IPS-18c (cell line): ENCODE measurements around the gene RTN4.

ENCODE experiments used
- H3K4me3 ChIP-seq: 2 replicates; pipeline ENCODE4 v1.7.0; 2013; ENCODE audit warnings: low read depth, mild to moderate bottlenecking, low read length, moderate library complexity; ENCODE audit not compliant: insufficient read depth
- H3K9me3 ChIP-seq: one replicate; pipeline ENCODE4 v1.6.1; 2013; ENCODE audit warnings: mild to moderate bottlenecking, low read length, moderate library complexity; ENCODE audit not compliant: control insufficient read depth, insufficient read depth

Gene RTN4

GRCh38 chr2:54954705-54955357, 95.4 kb downstream of the RTN4 start:
- no peaks in the 10 kb centered on the region for H3K9me3 ChIP-seq
- H3K4me3 ChIP-seq, result no peak overlapping the region

DNA sequence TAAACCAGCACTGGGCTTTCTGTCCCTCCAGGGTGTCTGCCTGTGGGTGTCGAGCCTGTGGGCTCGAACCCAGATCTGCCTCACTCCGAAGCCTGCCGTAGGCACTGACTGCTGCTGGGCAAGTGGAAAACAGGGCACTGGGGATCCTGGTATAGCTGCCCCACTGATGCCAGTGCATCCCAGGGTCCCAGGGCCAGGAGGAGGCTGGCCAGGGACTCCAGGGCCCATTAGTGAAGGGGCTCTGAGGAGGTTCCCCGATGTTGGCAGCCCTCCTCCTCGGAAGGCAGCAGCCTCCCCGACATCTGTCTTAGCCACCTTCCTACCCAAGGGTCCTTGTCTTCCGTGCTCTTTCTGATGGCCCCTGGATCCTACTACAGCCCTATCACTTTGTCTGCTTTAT, 96.1 kb downstream of the RTN4 start:
- Histone ChIP-seq H3K4me3 (no peak overlapping the region), H3K9me3 (no peaks in the 10 kb centered on the region)

DNA sequence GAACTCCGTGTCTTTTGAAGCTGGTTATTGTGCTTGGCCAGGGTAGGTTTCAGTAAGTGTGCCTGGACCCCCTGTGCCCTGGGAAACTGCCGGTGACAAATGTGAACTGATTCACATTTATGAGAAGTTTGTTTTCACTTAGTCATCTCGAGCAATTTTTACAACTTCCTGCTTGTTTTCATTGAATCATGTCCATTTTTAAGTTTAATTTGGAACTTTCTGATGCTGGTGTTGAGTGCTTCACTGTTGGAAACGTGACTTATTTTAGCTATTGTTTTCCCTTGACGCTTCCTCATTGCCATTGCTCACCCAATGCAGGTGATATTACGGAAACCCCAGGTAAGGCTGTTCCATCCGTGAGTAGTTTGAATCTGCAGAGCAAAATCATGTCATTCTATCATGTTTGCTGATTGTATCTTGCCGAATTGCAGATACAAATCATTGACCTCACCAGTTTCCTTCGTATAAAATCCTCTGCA, 97.2 kb downstream of the RTN4 start:
- Histone ChIP-seq H3K9me3 (no peaks in the 10 kb centered on the region), H3K4me3 (no peak overlapping the region)

- Histone ChIP-seq H3K4me3 (no peak overlapping the region), H3K9me3 (no peaks in the 10 kb centered on the region)
These were observed 97.8 kb downstream of the RTN4 start for GRCh38 chr2:54952425-54952824.

DNA sequence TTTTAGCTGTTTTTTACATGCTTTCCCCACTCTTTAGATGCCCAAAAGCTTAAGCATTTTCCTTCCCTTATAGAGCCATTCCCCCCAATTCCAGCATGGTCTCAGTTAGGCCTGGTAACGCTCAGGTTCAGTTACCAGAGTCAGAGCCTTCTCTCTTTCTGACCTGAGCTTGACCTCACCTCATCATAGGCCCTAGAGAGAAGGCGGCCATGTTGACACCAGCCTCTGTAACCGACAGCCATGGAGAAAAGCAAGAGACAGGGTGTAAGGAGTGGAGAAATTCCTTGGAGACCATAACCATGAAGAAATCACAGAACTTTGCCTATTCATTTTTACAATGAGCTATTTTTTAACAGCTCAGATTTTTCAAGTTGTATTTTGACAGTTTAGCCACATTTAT, 99.4 kb downstream of the RTN4 start:
- Histone ChIP-seq H3K9me3 (no peaks in the 10 kb centered on the region), H3K4me3 (no peak overlapping the region)

DNA sequence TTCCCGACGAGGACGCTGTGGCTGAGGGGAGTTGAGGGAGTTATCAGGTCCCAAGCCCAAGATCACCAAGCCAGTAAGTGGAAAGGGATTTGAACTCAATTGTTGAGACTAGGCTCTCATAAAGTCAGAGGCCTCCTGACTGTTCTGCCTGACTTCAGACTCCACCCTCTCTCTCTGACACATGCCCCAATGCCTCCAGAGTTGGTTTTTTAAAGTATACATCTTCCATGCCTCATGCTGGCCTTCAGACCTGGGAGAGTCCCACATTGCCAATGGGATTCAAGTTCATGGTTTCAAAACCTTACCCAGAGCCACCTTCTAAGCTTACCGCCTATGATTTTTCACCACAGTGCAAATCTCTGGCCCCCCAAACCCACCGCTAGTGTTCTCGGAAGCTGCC, 100.8 kb downstream of the RTN4 start:
- H3K9me3 ChIP-seq, result no peaks in the 10 kb centered on the region
- H3K4me3 ChIP-seq, result no peak overlapping the region

GRCh38 chr2:54948120-54948519, 102.1 kb downstream of the RTN4 start:
- Histone ChIP-seq H3K9me3 (no peaks in the 10 kb centered on the region), H3K4me3 (no peak overlapping the region)

DNA sequence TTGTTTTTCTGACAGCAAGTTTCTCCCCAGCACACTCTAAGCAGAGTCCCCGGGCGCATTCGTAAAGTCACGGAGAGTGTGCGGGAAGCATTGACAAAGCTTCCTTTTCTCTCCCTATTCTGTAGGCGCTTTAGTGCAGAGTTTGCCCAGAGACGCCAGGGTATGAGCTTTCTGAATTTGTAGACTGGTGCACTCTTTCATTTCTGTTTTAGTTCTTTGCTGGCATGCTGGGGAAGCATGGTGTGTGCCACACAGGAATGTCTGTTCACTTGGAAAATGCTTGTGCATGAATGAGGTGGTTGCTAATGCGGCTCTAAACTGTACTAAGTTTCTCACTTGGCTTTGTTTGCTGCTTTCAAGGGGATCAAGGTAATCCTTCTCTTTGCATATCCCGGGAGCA, 102.6 kb downstream of the RTN4 start:
- Histone ChIP-seq H3K4me3 (no peak overlapping the region), H3K9me3 (no peaks in the 10 kb centered on the region)

DNA sequence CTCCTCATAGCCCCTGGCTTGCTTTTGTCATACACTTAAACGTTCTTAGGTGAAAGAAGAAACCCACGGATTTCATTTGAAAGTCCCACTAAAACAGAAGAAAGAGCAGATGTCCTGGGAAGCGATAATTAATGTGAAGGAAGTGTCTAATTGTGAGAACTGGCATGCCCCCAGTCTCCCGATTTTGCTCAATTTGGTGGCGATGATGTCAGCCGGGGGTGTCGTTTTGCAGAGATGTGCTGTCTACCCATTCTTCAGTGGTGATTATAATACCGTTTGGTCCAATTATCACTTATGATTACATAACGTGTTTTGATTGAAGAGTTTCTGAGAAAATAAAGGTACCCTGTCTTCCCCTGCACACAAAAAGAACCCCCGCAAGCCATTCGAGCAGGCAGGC, 103.1 kb downstream of the RTN4 start:
- H3K9me3 ChIP-seq, result no peaks in the 10 kb centered on the region

GRCh38 chr2:54946220-54946805, 103.9 kb downstream of the RTN4 start:
- Histone ChIP-seq H3K4me3 (no peak overlapping the region), H3K9me3 (no peaks in the 10 kb centered on the region)

More for the DNA sequence above, 103.1 kb downstream of the RTN4 start:
- no peak overlapping the region for H3K4me3 ChIP-seq

DNA sequence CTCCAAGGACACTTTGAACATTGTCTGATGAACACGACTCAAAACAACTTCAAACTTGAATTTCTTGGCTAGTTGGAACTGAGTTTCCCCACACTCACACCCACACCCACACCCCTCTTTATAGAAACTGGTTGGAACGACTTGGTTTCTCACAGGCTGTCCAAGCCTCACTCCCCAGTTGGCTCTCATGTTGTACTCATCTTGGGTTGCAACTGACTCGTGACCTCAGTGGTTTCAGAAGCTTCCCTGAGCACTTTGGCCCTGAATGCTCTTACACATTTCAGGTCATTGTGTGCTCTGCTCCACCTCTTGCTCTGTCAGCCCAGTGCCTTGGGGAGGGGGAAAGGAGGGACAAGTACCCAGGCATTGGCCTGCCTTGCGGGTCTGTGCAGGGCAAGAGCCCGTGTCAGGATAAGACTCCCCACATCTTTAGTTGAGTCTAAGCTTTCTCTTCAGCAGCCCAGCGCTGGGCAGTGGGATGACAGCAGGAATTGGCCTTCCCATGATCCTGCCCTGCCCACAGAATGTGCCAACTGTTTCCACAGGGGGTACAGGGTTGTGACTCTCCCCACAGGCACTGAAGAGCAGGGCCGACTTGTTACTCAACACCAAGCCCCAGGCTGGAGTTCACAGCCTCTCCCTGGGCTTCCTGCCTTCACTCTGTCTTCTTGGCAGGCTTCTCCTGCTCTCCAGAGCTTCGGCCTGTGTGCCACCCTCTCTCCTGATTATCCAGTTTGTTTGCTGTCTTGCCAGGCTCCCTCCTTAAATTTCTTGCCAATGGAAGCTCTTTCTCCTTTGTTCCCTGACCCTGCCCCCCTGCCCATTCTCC, 104.6 kb downstream of the RTN4 start:
- Histone ChIP-seq H3K9me3 (no peaks in the 10 kb centered on the region), H3K4me3 (no peak overlapping the region)

DNA sequence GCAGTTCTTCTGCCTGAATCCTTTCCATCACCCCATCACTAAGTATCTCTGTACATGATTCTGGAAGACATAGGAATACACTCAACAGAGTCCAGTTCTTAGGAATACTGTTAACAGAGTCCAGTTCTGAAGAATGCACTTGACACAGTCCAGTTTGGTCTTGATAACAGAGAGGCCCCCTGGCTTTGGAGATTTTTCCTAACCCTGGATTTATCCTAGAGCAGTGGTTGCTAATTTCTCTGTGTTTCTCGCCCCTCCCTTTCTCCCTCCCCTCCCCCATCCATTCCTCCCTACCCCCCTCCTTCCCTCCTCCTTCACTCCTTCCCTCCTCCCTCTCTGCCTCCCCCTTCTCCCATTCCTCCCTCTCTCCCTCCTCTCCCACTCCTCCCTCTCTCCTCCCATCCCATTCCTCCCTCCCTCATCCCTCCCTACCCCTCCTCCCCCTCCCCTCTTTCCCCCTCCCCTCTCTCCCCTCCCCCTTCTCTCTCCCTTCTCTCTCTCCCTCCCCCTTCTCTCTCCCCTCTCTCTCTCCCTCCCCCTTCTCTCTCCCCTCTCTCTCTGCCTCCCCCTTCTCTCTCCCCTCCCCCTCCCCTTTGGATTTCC, 105.4 kb downstream of the RTN4 start:
- no peaks in the 10 kb centered on the region for H3K9me3 ChIP-seq
- H3K4me3 ChIP-seq, result no peak overlapping the region

GRCh38 chr2:54942373-54942772, 107.9 kb downstream of the RTN4 start:
- no peak overlapping the region for H3K4me3 ChIP-seq

GRCh38 chr2:54941248-54941984, 108.8 kb downstream of the RTN4 start:
- no peak overlapping the region for H3K4me3 ChIP-seq

More at GRCh38 chr2:54942373-54942772, 107.9 kb downstream of the RTN4 start:
- no peaks in the 10 kb centered on the region for H3K9me3 ChIP-seq

GRCh38 chr2:54940723-54941122, 109.5 kb downstream of the RTN4 start:
- H3K9me3 ChIP-seq, result no peaks in the 10 kb centered on the region
- H3K4me3 ChIP-seq, result no peak overlapping the region

More at GRCh38 chr2:54941248-54941984, 108.8 kb downstream of the RTN4 start:
- no peaks in the 10 kb centered on the region for H3K9me3 ChIP-seq

DNA sequence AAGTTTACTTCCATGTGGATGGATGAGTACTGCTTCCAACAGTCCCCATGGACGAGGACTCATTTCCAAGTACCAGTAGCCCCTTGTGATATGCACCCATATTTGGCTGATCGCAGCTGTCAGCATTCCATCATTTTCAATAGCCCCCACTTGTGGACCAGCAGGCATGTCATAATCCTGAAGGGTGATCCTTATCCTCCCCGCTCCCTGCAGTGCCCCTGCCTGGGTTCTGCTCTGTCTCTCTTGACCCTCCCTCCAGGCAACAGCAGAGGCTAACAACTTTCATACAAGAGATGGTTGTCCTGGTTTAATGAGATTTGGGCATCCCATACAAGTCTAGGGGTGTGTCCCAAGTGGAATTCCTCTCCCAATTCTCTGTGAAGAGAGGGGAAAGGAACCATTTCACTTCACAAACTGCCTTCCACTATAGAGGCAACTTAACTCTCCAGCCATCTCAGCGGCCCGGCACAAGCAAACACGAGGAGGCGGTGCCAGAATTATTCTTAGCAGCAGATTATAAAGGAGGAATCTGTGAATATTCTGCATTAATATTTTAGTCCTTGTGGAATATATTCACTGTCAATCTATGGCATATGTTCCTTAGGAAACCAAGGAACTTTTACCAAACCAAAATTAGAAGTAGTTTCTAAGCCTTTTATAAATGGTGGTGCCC, 110.7 kb downstream of the RTN4 start:
- Histone ChIP-seq H3K9me3 (no peaks in the 10 kb centered on the region), H3K4me3 (no peak overlapping the region)

- Histone ChIP-seq H3K4me3 (no peak overlapping the region), H3K9me3 (no peaks in the 10 kb centered on the region)
These were observed 113.5 kb downstream of the RTN4 start for GRCh38 chr2:54936766-54937165.
